MM.1S (cell line): Measurements from ENCODE around the gene CASP9.

Experiments used
- DNase-seq: peaks from one replicate; pipeline ENCODE4 v3.0.0-alpha.2; 2015
- H2AFZ ChIP-seq: fragments of 300-600 bp; sonication (generic); 2 replicates; pipeline ENCODE4 v1.6.0; 2016; ENCODE audit warnings: antibody characterized with exemption, low read length
- H3F3A ChIP-seq: fragments of 300-600 bp; sonication (generic); 2 replicates; pipeline ENCODE4 v1.6.1; 2016; ENCODE audit warnings: mild to moderate bottlenecking, antibody characterized with exemption, low read length, moderate library complexity, mixed read lengths; ENCODE audit not compliant: insufficient read depth
- H3K27ac ChIP-seq: fragments of 300-600 bp; sonication (generic); 2 replicates; pipeline ENCODE4 v1.5.1; 2016; ENCODE audit warnings: mild to moderate bottlenecking, low read length
- H3K27me3 ChIP-seq: fragments of 300-600 bp; sonication (generic); replicated peaks from 2 replicates; pipeline ENCODE4 v1.6.0; 2016; ENCODE audit warnings: low read length; ENCODE audit not compliant: insufficient read depth
- H3K36me3 ChIP-seq: fragments of 300-600 bp; sonication (generic); replicated peaks from 2 replicates; pipeline ENCODE4 v1.6.1; 2016; ENCODE audit warnings: mild to moderate bottlenecking, low read length, mixed read lengths; ENCODE audit not compliant: insufficient read depth
- H3K4me1 ChIP-seq: fragments of 300-600 bp; sonication (generic); 2 replicates; pipeline ENCODE4 v1.6.1; 2016; ENCODE audit warnings: low read length, mixed read lengths
- H3K4me2 ChIP-seq: fragments of 300-600 bp; sonication (generic); 2 replicates; pipeline ENCODE4 v1.6.0; 2016; ENCODE audit warnings: low read depth, low read length
- H3K4me3 ChIP-seq: fragments of 300-600 bp; sonication (generic); 2 replicates; pipeline ENCODE4 v1.5.1; 2016; ENCODE audit warnings: low read length, mixed read lengths
- H3K79me2 ChIP-seq: fragments of 300-600 bp; sonication (generic); 2 replicates; pipeline ENCODE4 v1.6.1; 2016; ENCODE audit warnings: mixed run types, low read length, mixed read lengths
- H3K9ac ChIP-seq: fragments of 300-600 bp; sonication (generic); 2 replicates; pipeline ENCODE4 v1.6.1; 2016; ENCODE audit warnings: low read length, mixed read lengths
- H3K9me2 ChIP-seq: fragments of 300-600 bp; sonication (generic); replicated peaks from 2 replicates; pipeline ENCODE4 v1.6.1; 2016; ENCODE audit warnings: mild to moderate bottlenecking, low read length, mixed read lengths; ENCODE audit not compliant: insufficient read depth
- H3K9me3 ChIP-seq: fragments of 300-600 bp; sonication (generic); replicated peaks from 2 replicates; pipeline ENCODE4 v1.6.1; 2016; ENCODE audit warnings: mild to moderate bottlenecking, low read length, mixed read lengths; ENCODE audit not compliant: insufficient read depth
- H4K20me1 ChIP-seq: fragments of 300-600 bp; sonication (generic); 2 replicates; pipeline ENCODE4 v1.6.1; 2016; ENCODE audit warnings: mild to moderate bottlenecking, low read length, moderate library complexity, mixed read lengths; ENCODE audit not compliant: insufficient read depth
- CTCF ChIP-seq: fragments of 300-600 bp; sonication (generic); IDR thresholded peaks from 2 replicates; pipeline ENCODE4 v1.5.1; 2016; ENCODE audit warnings: antibody characterized with exemption, low read length, mixed read lengths
- EZH2 ChIP-seq: fragments of 300-600 bp; sonication (generic); optimal IDR thresholded peaks from 2 replicates; pipeline ENCODE3; 2017; ENCODE audit warnings: low read depth, mild to moderate bottlenecking, antibody characterized with exemption, low read length, mixed read lengths
- EZH2phosphoT487 ChIP-seq: fragments of 300-600 bp; sonication (generic); IDR thresholded peaks from 2 replicates; pipeline ENCODE4 v1.6.1; 2018; ENCODE audit warnings: antibody characterized with exemption, low read length

Gene CASP9

GRCh38 chr1:15453734-15454133 lies 70.3 kb downstream of the CASP9 start:
- no peak for DNase-seq
- H3K4me3 ChIP-seq, result no peak overlapping the region
- TF ChIP-seq EZH2 (no peak), CTCF (no peak), EZH2phosphoT487 (no peak)

GRCh38 chr1:15452866-15453571 lies 71.0 kb downstream of the CASP9 start:
- DNase-seq, result no peak
- Histone ChIP-seq H3K27me3 (no peaks in the 10 kb centered on the region; the same call in 1 of the 2 replicates), H2AFZ (no peak overlapping the region), H4K20me1 (no peaks in the 10 kb centered on the region), H3K4me3 (no peak overlapping the region), H3K9me2 (no peaks in the 10 kb centered on the region), H3K9ac (no peak overlapping the region), H3K79me2 (no peaks in the 10 kb centered on the region), H3K9me3 (no peaks in the 10 kb centered on the region), H3K36me3 (no peaks in the 10 kb centered on the region), H3K4me1 (peaks cover 6% of the 10 kb centered on the region; the same call in 1 of the 2 replicates), H3K27ac (no peak overlapping the region), H3K4me2 (no peak overlapping the region), H3F3A (peaks cover 5% of the 10 kb centered on the region; the same call in 1 of the 2 replicates)
- TF ChIP-seq EZH2 (no peak), EZH2phosphoT487 (no peak), CTCF (no peak)

More at GRCh38 chr1:15453734-15454133, 70.3 kb downstream of the CASP9 start:
- Histone ChIP-seq H3K27me3 (no peaks in the 10 kb centered on the region; the same call in 1 of the 2 replicates), H3K9me2 (no peaks in the 10 kb centered on the region), H4K20me1 (no peaks in the 10 kb centered on the region), H3K4me1 (peaks cover 6% of the 10 kb centered on the region; the same call in 1 of the 2 replicates), H3K4me2 (no peak overlapping the region), H3K9ac (no peak overlapping the region), H3F3A (peaks cover 5% of the 10 kb centered on the region; the same call in 1 of the 2 replicates), H3K9me3 (no peaks in the 10 kb centered on the region), H2AFZ (no peak overlapping the region), H3K79me2 (no peaks in the 10 kb centered on the region), H3K27ac (no peak overlapping the region), H3K36me3 (no peaks in the 10 kb centered on the region)

GRCh38 chr1:15452216-15452615 lies 71.8 kb downstream of the CASP9 start:
- no peak for DNase-seq
- no peaks in the 10 kb centered on the region for H4K20me1 ChIP-seq
- H3K9me2 ChIP-seq, result no peaks in the 10 kb centered on the region
- no peaks in the 10 kb centered on the region for H3K79me2 ChIP-seq
- H3K27ac ChIP-seq, result no peak overlapping the region
- H3K9me3 ChIP-seq, result no peaks in the 10 kb centered on the region
- H3K36me3 ChIP-seq, result no peaks in the 10 kb centered on the region
- H3K27me3 ChIP-seq, result peaks cover 3% of the 10 kb centered on the region; the same call in 1 of the 2 replicates
- no peak overlapping the region for H3K9ac ChIP-seq
- H2AFZ ChIP-seq, result no peak overlapping the region
- no peak overlapping the region for H3K4me2 ChIP-seq
- peaks cover 5% of the 10 kb centered on the region; the same call in 1 of the 2 replicates for H3F3A ChIP-seq
- no peak overlapping the region for H3K4me3 ChIP-seq
- TF ChIP-seq CTCF, result no peak
- TF ChIP-seq EZH2, result no peak
- TF ChIP-seq EZH2phosphoT487, result no peak
- H3K4me1 ChIP-seq, result peaks cover 6% of the 10 kb centered on the region; the same call in 1 of the 2 replicates
